ENCODE measurements around the gene GOT2.
"Not testable (repeated sequence)": the region's sequence is repeated elsewhere in the genome, so short reads cannot be mapped to it uniquely, and the experiment has no call there.

The GOT2 gene

GRCh38 chr16:58733671-58734458 lies at the start of gene GOT2:
TSS of gene GOT2 (minus strand) at chr16:58734316. CDS start at chr16:58734228, 88 bp downstream.
- in situ Hi-C loops (cut with MboI; ENCODE audit: low sequenced_read_pairs): no loop called here

GRCh38 chr16:58779291-58779690 lies 45.2 kb upstream of the GOT2 start:
- in situ Hi-C loops (cut with MboI; ENCODE audit: low sequenced_read_pairs): not testable (repeated sequence)

- in situ Hi-C loops (cut with MboI; ENCODE audit: low sequenced_read_pairs): no loop called here
Observed at GRCh38 chr16:58773870-58774269, 39.8 kb upstream of the GOT2 start.

- in situ Hi-C loops (cut with MboI; ENCODE audit: low sequenced_read_pairs): no loop called here
Observed at GRCh38 chr16:58768145-58768544, 34.0 kb upstream of the GOT2 start.

GRCh38 chr16:58767581-58767980 lies 33.5 kb upstream of the GOT2 start:
- in situ Hi-C loops (cut with MboI; ENCODE audit: low sequenced_read_pairs): no loop called here

GRCh38 chr16:58756650-58757332 lies 22.7 kb upstream of the GOT2 start:
- in situ Hi-C loops (cut with MboI; ENCODE audit: low sequenced_read_pairs): no loop called here

GRCh38 chr16:58755989-58756649 lies 22.0 kb upstream of the GOT2 start:
- in situ Hi-C loops (cut with MboI; ENCODE audit: low sequenced_read_pairs): no loop called here

GRCh38 chr16:58753711-58754134 lies 19.6 kb upstream of the GOT2 start:
- in situ Hi-C loops (cut with MboI; ENCODE audit: low sequenced_read_pairs): no loop called here

GRCh38 chr16:58744497-58744896 lies 10.4 kb upstream of the GOT2 start:
- in situ Hi-C loops (cut with MboI; ENCODE audit: low sequenced_read_pairs): no loop called here

- in situ Hi-C loops (cut with MboI; ENCODE audit: low sequenced_read_pairs): no loop called here
Observed at GRCh38 chr16:58741976-58742375, 7.9 kb upstream of the GOT2 start.

GRCh38 chr16:58741166-58741565 lies 7.0 kb upstream of the GOT2 start:
- in situ Hi-C loops (cut with MboI; ENCODE audit: low sequenced_read_pairs): no loop called here

GRCh38 chr16:58738672-58739296 lies 4.7 kb upstream of the GOT2 start:
- in situ Hi-C loops (cut with MboI; ENCODE audit: low sequenced_read_pairs): no loop called here

- in situ Hi-C loops (cut with MboI; ENCODE audit: low sequenced_read_pairs): not testable (repeated sequence)
Observed at GRCh38 chr16:58736341-58736740, 2.2 kb upstream of the GOT2 start.

GRCh38 chr16:58734459-58734787 lies 307 bp upstream of the GOT2 start:
- in situ Hi-C loops (cut with MboI; ENCODE audit: low sequenced_read_pairs): no loop called here

- in situ Hi-C loops (cut with MboI; ENCODE audit: low sequenced_read_pairs): no loop called here
Observed at GRCh38 chr16:58733248-58733670, 857 bp downstream of the GOT2 start.

- in situ Hi-C loops (cut with MboI; ENCODE audit: low sequenced_read_pairs): no loop called here
Observed at GRCh38 chr16:58732545-58733247, 1.4 kb downstream of the GOT2 start.

GRCh38 chr16:58730724-58731370 lies 3.3 kb downstream of the GOT2 start:
- in situ Hi-C loops (cut with MboI; ENCODE audit: low sequenced_read_pairs): no loop called here

GRCh38 chr16:58727796-58728568 lies 6.1 kb downstream of the GOT2 start:
- in situ Hi-C loops (cut with MboI; ENCODE audit: low sequenced_read_pairs): no loop called here

- in situ Hi-C loops (cut with MboI; ENCODE audit: low sequenced_read_pairs): no loop called here
Observed at GRCh38 chr16:58727028-58727781, 6.9 kb downstream of the GOT2 start.
